AG09309 (cell line): ENCODE measurements around the gene HAPLN2.

ENCODE experiments used
- DNase-seq: peaks from one replicate; pipeline ENCODE4 v3.0.0-alpha.2; 2010; ENCODE audit warnings: low read depth
- H3K4me3 ChIP-seq: 2 replicates; pipeline ENCODE4 v1.5.1; 2011; ENCODE audit warnings: mild to moderate bottlenecking, low read depth, low read length, moderate library complexity; ENCODE audit not compliant: control insufficient read depth
- CTCF ChIP-seq: IDR thresholded peaks from 2 replicates; pipeline ENCODE4 v1.5.1; 2011; ENCODE audit warnings: mild to moderate bottlenecking, low read depth, low read length, inconsistent platforms; ENCODE audit not compliant: insufficient read depth, control insufficient read depth; ENCODE audit errors: missing control alignments

The HAPLN2 gene

GRCh38 chr1:156578055-156578454 is 41.2 kb upstream of the HAPLN2 start:
- no peak for DNase-seq
- TF ChIP-seq CTCF, result no peak

GRCh38 chr1:156579472-156579871 is 39.7 kb upstream of the HAPLN2 start, which contains the start of gene TTC24:
Gene TTC24, plus strand, starts transcription at chr1:156579723. Its CDS starts 1,642 bp downstream, at chr1:156581365.
- no peak within 1 kb of the TSS for H3K4me3 ChIP-seq
- no peak for DNase-seq
- TF ChIP-seq CTCF, result no peak

More at GRCh38 chr1:156578055-156578454, 41.2 kb upstream of the HAPLN2 start:
- no peak overlapping the region for H3K4me3 ChIP-seq

- no peak for TF ChIP-seq CTCF
- no peak for DNase-seq
- no peak overlapping the region for H3K4me3 ChIP-seq
These were observed 37.4 kb upstream of the HAPLN2 start for GRCh38 chr1:156581661-156582387.

- no peak overlapping the region for H3K4me3 ChIP-seq
- no peak for DNase-seq
- no peak for TF ChIP-seq CTCF
These were observed 36.7 kb upstream of the HAPLN2 start for GRCh38 chr1:156582388-156583017.

GRCh38 chr1:156583821-156584622 is 35.2 kb upstream of the HAPLN2 start:
- H3K4me3 ChIP-seq, result no peak overlapping the region
- peak; percentile 54 for DNase-seq
- TF ChIP-seq CTCF, result peak; percentile 85

GRCh38 chr1:156584813-156585212 is 34.4 kb upstream of the HAPLN2 start:
- no peak for TF ChIP-seq CTCF
- H3K4me3 ChIP-seq, result no peak overlapping the region
- no peak for DNase-seq
